ENCODE data around the gene SLC7A6OS. TPM values are rescaled to one million over a fixed set of nuclear protein-coding genes. Genes with fewer than 3 reads are reported as not detected.

The SLC7A6OS gene
- total RNA-seq, 1 donor from 2014 or later: 14.4 TPM

DNA sequence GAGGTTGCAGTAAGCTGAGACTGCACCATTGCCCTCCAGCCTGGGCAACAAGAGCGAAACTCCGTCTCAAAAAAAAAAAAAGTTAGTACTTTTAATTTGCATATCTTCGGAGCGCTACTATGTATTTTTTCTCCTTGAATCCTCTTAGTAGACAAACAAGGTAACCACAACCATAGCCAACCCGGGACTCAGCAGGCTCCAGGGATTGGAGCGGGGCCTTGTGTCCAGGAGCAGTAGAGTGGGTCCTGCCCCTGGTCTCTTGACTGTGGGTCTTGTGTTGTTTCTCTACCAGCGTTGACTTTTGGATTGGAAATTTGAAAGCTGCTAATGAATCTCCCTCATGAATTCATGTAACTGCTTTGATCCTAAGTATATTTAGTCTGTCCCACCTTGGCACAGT, 32.4 kb upstream of the SLC7A6OS start:
- H3K9me3 ChIP-seq: no peaks in the 10 kb centered on the region
- no peaks in the 10 kb centered on the region for H3K27me3 ChIP-seq
- TF ChIP-seq, protein P1, sequence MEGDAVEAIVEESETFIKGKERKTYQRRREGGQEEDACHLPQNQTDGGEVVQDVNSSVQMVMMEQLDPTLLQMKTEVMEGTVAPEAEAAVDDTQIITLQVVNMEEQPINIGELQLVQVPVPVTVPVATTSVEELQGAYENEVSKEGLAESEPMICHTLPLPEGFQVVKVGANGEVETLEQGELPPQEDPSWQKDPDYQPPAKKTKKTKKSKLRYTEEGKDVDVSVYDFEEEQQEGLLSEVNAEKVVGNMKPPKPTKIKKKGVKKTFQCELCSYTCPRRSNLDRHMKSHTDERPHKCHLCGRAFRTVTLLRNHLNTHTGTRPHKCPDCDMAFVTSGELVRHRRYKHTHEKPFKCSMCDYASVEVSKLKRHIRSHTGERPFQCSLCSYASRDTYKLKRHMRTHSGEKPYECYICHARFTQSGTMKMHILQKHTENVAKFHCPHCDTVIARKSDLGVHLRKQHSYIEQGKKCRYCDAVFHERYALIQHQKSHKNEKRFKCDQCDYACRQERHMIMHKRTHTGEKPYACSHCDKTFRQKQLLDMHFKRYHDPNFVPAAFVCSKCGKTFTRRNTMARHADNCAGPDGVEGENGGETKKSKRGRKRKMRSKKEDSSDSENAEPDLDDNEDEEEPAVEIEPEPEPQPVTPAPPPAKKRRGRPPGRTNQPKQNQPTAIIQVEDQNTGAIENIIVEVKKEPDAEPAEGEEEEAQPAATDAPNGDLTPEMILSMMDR (IDR thresholded peaks at IDR 0.05): no peak
- DNase-seq (ENCODE audit: low spot score in 2 of 2): no peak
- H3K36me3 ChIP-seq: peaks cover 63 to 82% of the 10 kb centered on the region in 2 donors
- H3K4me1 ChIP-seq: no peaks in the 10 kb centered on the region
- no peak overlapping the region for H3K4me3 ChIP-seq
- intact Hi-C loops (cut with DNase I): no loop called here
- no peak overlapping the region for H3K27ac ChIP-seq

GRCh38 chr16:68342620-68343019, 31.9 kb upstream of the SLC7A6OS start:
- intact Hi-C loops (cut with DNase I): no loop called here
- Histone ChIP-seq H3K4me1 (no peaks in the 10 kb centered on the region), H3K36me3 (peaks cover 63 to 82% of the 10 kb centered on the region in 2 donors), H3K27me3 (no peaks in the 10 kb centered on the region), H3K4me3 (no peak overlapping the region), H3K9me3 (no peaks in the 10 kb centered on the region), H3K27ac (no peak overlapping the region)
- TF ChIP-seq, protein P1 (IDR thresholded peaks at IDR 0.05): no peak
- no peak for DNase-seq (ENCODE audit: low spot score in 2 of 2)

- Histone ChIP-seq H3K36me3 (peaks cover 58 to 82% of the 10 kb centered on the region in 2 donors), H3K27me3 (no peaks in the 10 kb centered on the region), H3K9me3 (no peaks in the 10 kb centered on the region), H3K4me3 (no peak overlapping the region), H3K27ac (no peak overlapping the region), H3K4me1 (no peaks in the 10 kb centered on the region)
- intact Hi-C loops (cut with DNase I): no loop called here
- DNase-seq (ENCODE audit: low spot score in 2 of 2): no peak
- TF ChIP-seq, protein P1 (IDR thresholded peaks at IDR 0.05): no peak
These were observed 28.5 kb upstream of the SLC7A6OS start for GRCh38 chr16:68339214-68339613.

GRCh38 chr16:68338326-68339119, 27.8 kb upstream of the SLC7A6OS start:
- Histone ChIP-seq H3K9me3 (no peaks in the 10 kb centered on the region), H3K36me3 (peaks cover 58 to 84% of the 10 kb centered on the region in 2 donors), H3K27me3 (no peaks in the 10 kb centered on the region), H3K4me3 (no peak overlapping the region), H3K27ac (no peak overlapping the region), H3K4me1 (no peaks in the 10 kb centered on the region)
- TF ChIP-seq, protein P1 (IDR thresholded peaks at IDR 0.05): no peak
- DNase-seq (ENCODE audit: low spot score in 2 of 2): no peak
- intact Hi-C loops (cut with DNase I): no loop called here

- no peak overlapping the region for H3K27ac ChIP-seq
These were observed 24.4 kb upstream of the SLC7A6OS start for GRCh38 chr16:68335175-68335574.

More at GRCh38 chr16:68335175-68335574, 24.4 kb upstream of the SLC7A6OS start:
- Histone ChIP-seq H3K27me3 (no peaks in the 10 kb centered on the region), H3K9me3 (no peaks in the 10 kb centered on the region), H3K4me3 (no peak overlapping the region), H3K36me3 (peaks cover 33 to 65% of the 10 kb centered on the region in 2 donors), H3K4me1 (no peaks in the 10 kb centered on the region)
- intact Hi-C loops (cut with DNase I): no loop called here
- TF ChIP-seq, protein P1 (IDR thresholded peaks at IDR 0.05): no peak
- no peak for DNase-seq (ENCODE audit: low spot score in 2 of 2)

All from ascending aorta (tissue), 2 donors.